GM06990 (cell line): ENCODE results near the gene GJE1.

Source experiments
- DNase-seq: peaks from one replicate; pipeline ENCODE4 v3.0.0-alpha.2; 2011; ENCODE audit not compliant: insufficient read length; ENCODE audit errors: extremely low read depth
- H3K27me3 ChIP-seq: replicated peaks from 2 replicates; pipeline ENCODE4 v1.6.0; 2011; ENCODE audit warnings: low read length; ENCODE audit not compliant: control insufficient read depth, insufficient read depth
- H3K36me3 ChIP-seq: 2 replicates; pipeline ENCODE4 v1.5.1; 2011; ENCODE audit warnings: low read length; ENCODE audit not compliant: control insufficient read depth, insufficient read depth
- H3K4me3 ChIP-seq: replicated peaks from 2 replicates; pipeline ENCODE4 v1.5.1; 2011; ENCODE audit warnings: low read depth, mild to moderate bottlenecking, control low read depth, low read length
- TF ChIP-seq, protein P1 (sequence below): IDR thresholded peaks from 2 replicates; pipeline ENCODE4 v1.5.1; 2011; ENCODE audit warnings: low read length, control low read depth, mild to moderate bottlenecking, inconsistent platforms; ENCODE audit not compliant: insufficient read depth, poor library complexity, severe bottlenecking

Gene GJE1

DNA sequence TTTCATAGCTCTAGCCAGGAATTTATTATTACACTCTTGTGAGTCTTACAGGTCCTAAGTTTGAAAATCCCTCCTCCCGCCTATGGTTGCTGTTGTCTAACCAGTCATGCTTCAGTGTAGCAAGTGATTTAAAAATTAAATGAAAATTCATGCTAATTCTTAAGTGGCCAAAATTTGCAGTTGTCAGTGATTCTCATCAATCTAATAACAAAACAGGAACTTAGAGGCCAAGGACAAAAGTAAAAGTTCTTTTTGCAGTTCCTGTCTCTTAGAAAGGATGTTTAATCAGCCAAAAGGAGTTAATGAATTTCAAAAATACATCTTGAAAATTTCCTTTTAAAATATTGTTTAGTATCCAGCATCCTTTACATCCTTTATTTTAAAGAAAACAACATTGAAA lies 50.6 kb downstream of the GJE1 start:
- TF ChIP-seq, protein P1, sequence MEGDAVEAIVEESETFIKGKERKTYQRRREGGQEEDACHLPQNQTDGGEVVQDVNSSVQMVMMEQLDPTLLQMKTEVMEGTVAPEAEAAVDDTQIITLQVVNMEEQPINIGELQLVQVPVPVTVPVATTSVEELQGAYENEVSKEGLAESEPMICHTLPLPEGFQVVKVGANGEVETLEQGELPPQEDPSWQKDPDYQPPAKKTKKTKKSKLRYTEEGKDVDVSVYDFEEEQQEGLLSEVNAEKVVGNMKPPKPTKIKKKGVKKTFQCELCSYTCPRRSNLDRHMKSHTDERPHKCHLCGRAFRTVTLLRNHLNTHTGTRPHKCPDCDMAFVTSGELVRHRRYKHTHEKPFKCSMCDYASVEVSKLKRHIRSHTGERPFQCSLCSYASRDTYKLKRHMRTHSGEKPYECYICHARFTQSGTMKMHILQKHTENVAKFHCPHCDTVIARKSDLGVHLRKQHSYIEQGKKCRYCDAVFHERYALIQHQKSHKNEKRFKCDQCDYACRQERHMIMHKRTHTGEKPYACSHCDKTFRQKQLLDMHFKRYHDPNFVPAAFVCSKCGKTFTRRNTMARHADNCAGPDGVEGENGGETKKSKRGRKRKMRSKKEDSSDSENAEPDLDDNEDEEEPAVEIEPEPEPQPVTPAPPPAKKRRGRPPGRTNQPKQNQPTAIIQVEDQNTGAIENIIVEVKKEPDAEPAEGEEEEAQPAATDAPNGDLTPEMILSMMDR, result no peak
- Histone ChIP-seq H3K36me3 (no peaks in the 10 kb centered on the region), H3K27me3 (no peaks in the 10 kb centered on the region), H3K4me3 (no peak overlapping the region)
- no peak for DNase-seq

DNA sequence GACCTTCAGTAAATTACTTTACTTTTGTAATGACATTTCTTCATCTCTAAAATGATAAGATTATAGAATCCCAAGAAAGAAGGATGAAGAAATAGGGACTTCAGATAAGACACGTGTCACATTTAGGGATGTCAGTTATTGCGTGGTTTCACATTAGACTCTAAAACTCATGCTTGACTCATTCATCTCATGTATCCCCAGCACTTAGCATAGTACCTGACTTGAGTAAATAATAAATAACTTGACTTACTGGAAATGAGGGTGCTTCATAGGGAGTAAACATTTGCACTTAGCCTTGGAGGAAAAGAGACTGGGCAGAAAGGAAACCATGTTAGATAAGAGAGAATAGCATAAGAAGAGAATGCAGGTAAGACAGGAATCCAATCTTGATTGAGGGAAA lies 51.6 kb downstream of the GJE1 start:
- Histone ChIP-seq H3K4me3 (no peak overlapping the region), H3K36me3 (no peaks in the 10 kb centered on the region), H3K27me3 (no peaks in the 10 kb centered on the region)
- TF ChIP-seq, protein P1, result no peak
- DNase-seq, result no peak
